Tibial artery (tissue), 4 donors: ENCODE data around the gene MRPL14.

Experiments used
- DNase-seq, 2 donors: peaks; one replicate each; pipeline ENCODE4 v3.0.0-alpha.2; 2019
- H3K27ac ChIP-seq, 2 donors: fragments of 200-600 bp; sonication (generic) in 1 of 2; 1 replicate in 1 of 2; 2 replicates in 1 of 2; pipeline ENCODE4 v1.5.1; 2018 to 2019; ENCODE audit warnings: mild to moderate bottlenecking in 1 of 2
- H3K27me3 ChIP-seq, 2 donors: fragments of 200-600 bp; sonication (generic) in 1 of 2; one replicate each; pipeline versions ENCODE4 v1.5.1 to v1.6.0; 2016 to 2019
- H3K36me3 ChIP-seq, 3 donors: fragments of 200-600 bp; sonication (generic) in 2 of 3; one replicate each; pipeline ENCODE4 v1.5.1; 2016 to 2019; ENCODE audit warnings: mild to moderate bottlenecking in 2 of 3
- H3K4me1 ChIP-seq, 4 donors: fragments of 200-600 bp; sonication (generic) in 2 of 4; 1 replicate in 3 of 4; 2 replicates in 1 of 4; pipeline ENCODE4 v1.5.1; 2016 to 2019
- H3K4me3 ChIP-seq, 2 donors: fragments of 200-600 bp; sonication (generic) in 1 of 2; 1 replicate in 1 of 2; 2 replicates in 1 of 2; pipeline ENCODE4 v1.5.1; 2018 to 2019; ENCODE audit warnings: mild to moderate bottlenecking in 2 of 2
- H3K9me3 ChIP-seq, 3 donors: fragments of 200-600 bp; sonication (generic) in 1 of 3; one replicate each; pipeline ENCODE4 v1.5.1; 2016 to 2019
- CTCF ChIP-seq, 2 experiments: fragments of 200-600 bp in 1 of 2; fragments of 450-650 bp in 1 of 2; IDR thresholded peaks; one replicate each; pipeline ENCODE4 v1.5.1; 2017 to 2019; ENCODE audit warnings: antibody characterized with exemption in 2 of 2, mild to moderate bottlenecking in 1 of 2, moderate library complexity in 1 of 2
- intact Hi-C: fragments of 100-400 bp; cut with DNase I; formaldehyde crosslinking; loops from one replicate; pipeline ENCODE4 v1.15.0; 2023; ENCODE audit warnings: low total_unique reads

The MRPL14 gene

GRCh38 chr6:44077214-44077946 lies 49.9 kb downstream of the MRPL14 start:
- intact Hi-C loops = no loop called here
- H3K4me1 ChIP-seq = peaks cover 0 to 46% (median 35%) of the 10 kb centered on the region in 4 donors
- H3K4me3 ChIP-seq = no peak overlapping the region
- DNase-seq = no peak
- no peaks in the 10 kb centered on the region for H3K36me3 ChIP-seq
- H3K27ac ChIP-seq = peak overlapping the region; percentile 3 to 35
- H3K9me3 ChIP-seq = no peaks in the 10 kb centered on the region
- H3K27me3 ChIP-seq = peaks cover 0 to 8% of the 10 kb centered on the region in 2 donors
- TF ChIP-seq CTCF (IDR thresholded peaks at IDR 0.05) = no peak

GRCh38 chr6:44076356-44077213 lies 50.7 kb downstream of the MRPL14 start:
- intact Hi-C loops = no loop called here
- peak overlapping the region; percentile 75 to 76 for H3K27ac ChIP-seq
- DNase-seq = peak in 1 of 2 donors; percentile 84
- no peaks in the 10 kb centered on the region for H3K9me3 ChIP-seq
- H3K4me3 ChIP-seq = peak overlapping the region in 1 of 2 donors; percentile 25
- H3K4me1 ChIP-seq = peaks cover 0 to 52% (median 36%) of the 10 kb centered on the region in 4 donors
- H3K27me3 ChIP-seq = peaks cover 0 to 8% of the 10 kb centered on the region in 2 donors
- peak in 1 of 2 experiments; percentile 11 for TF ChIP-seq CTCF (IDR thresholded peaks at IDR 0.05)
- no peaks in the 10 kb centered on the region for H3K36me3 ChIP-seq

DNA sequence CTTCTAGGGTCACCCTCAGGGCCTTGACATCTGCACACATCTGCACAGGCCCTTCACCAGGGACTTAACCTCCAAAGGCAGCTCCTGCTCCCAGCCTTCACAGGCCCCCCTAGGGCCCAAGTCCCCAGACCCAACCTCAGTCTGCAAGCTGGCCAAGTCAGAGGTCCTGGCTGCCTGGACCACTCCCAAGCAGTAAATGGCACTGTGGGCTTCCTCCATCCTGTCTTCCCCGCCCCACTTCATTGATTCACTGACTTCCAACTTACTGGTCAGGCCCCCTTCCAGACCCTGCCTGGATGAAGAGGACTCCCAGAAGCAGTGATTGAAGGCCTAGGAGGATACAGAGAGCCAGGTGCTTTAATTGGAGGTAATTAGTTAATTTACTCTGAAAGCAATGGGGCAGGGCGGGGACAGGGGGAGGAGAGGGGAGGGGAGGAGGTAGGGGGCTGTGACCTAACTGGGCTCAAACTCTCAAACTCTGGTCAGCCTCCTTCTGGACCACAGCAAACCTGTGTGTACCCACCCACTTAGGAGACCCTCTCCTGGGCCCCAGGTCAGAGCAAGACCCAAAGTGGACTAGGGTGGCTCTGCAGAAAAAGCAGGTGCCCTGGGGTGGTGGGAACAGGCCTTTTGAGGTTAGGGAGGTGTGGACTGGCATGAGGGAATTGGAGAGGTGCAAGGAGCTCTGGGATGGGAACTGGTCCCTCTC lies 51.5 kb downstream of the MRPL14 start:
- intact Hi-C loops = loop anchor here (1.0 to 2.0 kb wide), 2 partner anchors 302 to 307 kb away; no protein-coding TSS in a partner anchor
- no peak for TF ChIP-seq CTCF (IDR thresholded peaks at IDR 0.05)
- Histone ChIP-seq H3K27ac (peak overlapping the region; percentile 75 to 76), H3K9me3 (no peaks in the 10 kb centered on the region), H3K36me3 (no peaks in the 10 kb centered on the region), H3K4me1 (peaks cover 0 to 52% (median 36%) of the 10 kb centered on the region in 4 donors), H3K4me3 (no peak overlapping the region), H3K27me3 (peaks cover 0 to 8% of the 10 kb centered on the region in 2 donors)
- DNase-seq = no peak

DNA sequence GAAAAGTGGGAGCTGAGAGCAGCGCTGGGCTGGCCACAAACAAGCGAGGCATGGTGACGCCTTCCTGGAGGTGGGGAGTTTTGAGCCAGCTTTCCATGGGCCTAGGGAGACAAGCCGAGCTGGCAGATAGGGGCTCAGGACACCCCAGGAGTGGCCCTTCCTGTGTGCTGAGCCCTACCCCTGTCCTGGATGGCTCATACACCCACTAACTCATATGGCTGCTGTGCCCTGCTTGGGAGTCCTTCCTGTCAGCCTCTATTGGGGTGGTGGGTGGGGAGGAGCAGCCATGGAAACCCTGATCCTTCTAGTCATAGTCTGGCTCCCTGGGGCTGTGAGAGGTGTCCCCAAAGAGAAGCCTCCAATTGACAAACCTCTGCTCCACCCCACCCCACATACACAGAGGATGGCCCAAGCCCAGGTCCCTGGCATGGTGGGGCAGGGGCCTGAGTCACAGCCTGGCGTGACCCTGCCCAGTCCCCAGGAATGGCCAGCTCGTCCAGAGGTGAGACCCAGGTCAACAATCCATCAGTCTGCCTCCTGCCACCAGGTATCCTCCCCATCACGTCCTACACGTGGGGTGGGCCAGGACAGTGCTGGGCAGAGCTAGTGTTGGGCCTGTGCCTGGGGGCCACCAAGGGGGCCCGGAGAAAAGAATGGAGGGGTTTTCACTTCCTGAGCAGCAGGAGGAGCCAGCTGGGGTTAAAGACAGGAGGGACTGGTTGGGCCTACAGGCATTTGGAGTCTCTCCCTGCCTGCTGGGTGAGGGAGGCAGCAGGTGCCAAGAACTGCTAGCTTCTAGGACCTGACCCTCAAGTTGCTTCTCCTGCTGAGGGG lies 52.2 kb downstream of the MRPL14 start:
- Histone ChIP-seq H3K9me3 (no peaks in the 10 kb centered on the region), H3K36me3 (no peaks in the 10 kb centered on the region), H3K27ac (peak overlapping the region; percentile 75 to 76), H3K4me3 (no peak overlapping the region), H3K4me1 (peaks cover 0 to 52% (median 36%) of the 10 kb centered on the region in 4 donors), H3K27me3 (peaks cover 0 to 8% of the 10 kb centered on the region in 2 donors)
- TF ChIP-seq CTCF (IDR thresholded peaks at IDR 0.05) = no peak
- no peak for DNase-seq
- intact Hi-C loops = loop anchor here (1.0 to 2.0 kb wide), 2 partner anchors 302 to 306 kb away; no protein-coding TSS in a partner anchor
